Measurements from ENCODE around the gene CEBPA. TPM values are rescaled to one million over a fixed set of nuclear protein-coding genes. Genes with fewer than 3 reads are reported as not detected.

Gene CEBPA
- total RNA-seq, 1 experiment from 2014 or later: 3.2 TPM

GRCh38 chr19:33333151-33333550 is 30.8 kb upstream of the CEBPA start:
- H4K91ac ChIP-seq (ENCODE audit: insufficient read length, low read depth, low read length): no peak overlapping the region
- Mint-ChIP-seq H3K27ac (no peak overlapping the region), H3K27me3 (ENCODE audit: low read depth) (no peaks in the 10 kb centered on the region), H3K4me3 (no peak overlapping the region), H3K36me3 (ENCODE audit: insufficient read depth in 1 of 3, low read depth in 3 of 3) (no peaks in the 10 kb centered on the region), H3K9me3 (no peaks in the 10 kb centered on the region), H3K4me1 (peaks cover 0 to 3% of the 10 kb centered on the region in 2 experiments; a peak in 2 of 4 replicates)
- no peaks in the 10 kb centered on the region for H3K23me2 ChIP-seq (ENCODE audit: insufficient read length, low read depth, low read length, poor library complexity, severe bottlenecking)
- TF ChIP-seq CTCF (conservative IDR thresholded peaks at IDR 0.05): no peak
- no peak overlapping the region for H3K4ac ChIP-seq (ENCODE audit: low read depth, low read length)
- no peak overlapping the region for H3K4me2 ChIP-seq (ENCODE audit: insufficient read depth, insufficient read length, low read length)
- no peaks in the 10 kb centered on the region for H3K79me1 ChIP-seq (ENCODE audit: insufficient read depth, low read depth, low read length, poor library complexity, severe bottlenecking)
- H3K79me2 ChIP-seq (ENCODE audit: insufficient read depth, low read length): no peaks in the 10 kb centered on the region
- H2AFZ ChIP-seq (ENCODE audit: low read length): no peak overlapping the region
- no peak overlapping the region for H4K8ac ChIP-seq (replicated peaks; ENCODE audit: insufficient read length, low read depth, low read length)
- H3K18ac ChIP-seq (ENCODE audit: insufficient read length, low read depth, low read length): no peak overlapping the region
- no peak overlapping the region for H3K27ac ChIP-seq (ENCODE audit: insufficient read length, low read depth, low read length)
- DNase-seq: no peak
- no peak overlapping the region for H3K14ac ChIP-seq (ENCODE audit: insufficient read depth, low read length)
- no peak overlapping the region for H2BK20ac ChIP-seq (ENCODE audit: low read depth, low read length, poor library complexity, severe bottlenecking)
- H4K20me1 ChIP-seq (ENCODE audit: control insufficient read depth, insufficient read depth, insufficient read length): no peaks in the 10 kb centered on the region
- no peak overlapping the region for H3T11ph ChIP-seq (ENCODE audit: low read length)
- H2BK5ac ChIP-seq (ENCODE audit: insufficient read length, low read length): no peak overlapping the region
- H3K9ac ChIP-seq (ENCODE audit: extremely low read depth, insufficient read length, low read length): no peak overlapping the region
- no peaks in the 10 kb centered on the region for H3K9me3 ChIP-seq (ENCODE audit: control insufficient read depth, low read depth, low read length)
- no CpG with 5 or more reads among the region's 4 CpGs for WGBS (ENCODE audit: extremely low coverage, insufficient read length, low lambda C conversion rate)
- no peak overlapping the region for H2BK12ac ChIP-seq (ENCODE audit: insufficient read length, low read depth, low read length)
- no peak overlapping the region for H4K5ac ChIP-seq (ENCODE audit: insufficient read length, low read depth, low read length)
- H3K56ac ChIP-seq (ENCODE audit: insufficient read length, low read depth, low read length): no peak overlapping the region
- no peak overlapping the region for H2BK15ac ChIP-seq (ENCODE audit: low read depth, low read length)
- H2BK120ac ChIP-seq (ENCODE audit: low read depth, low read length, poor library complexity, severe bottlenecking): no peak overlapping the region
- no peaks in the 10 kb centered on the region for H3K27me3 ChIP-seq (ENCODE audit: insufficient read depth, low read length)
- H2AK5ac ChIP-seq (ENCODE audit: insufficient read length, low read length): no peak overlapping the region
- no peaks in the 10 kb centered on the region for H3K4me1 ChIP-seq (ENCODE audit: insufficient read depth, low read length)
- no peak overlapping the region for H3K23ac ChIP-seq (ENCODE audit: insufficient read length, low read depth, low read length)

Measured in H9 (cell line).